OCI-M2 (cell line): ENCODE data around the gene ECT2L.

ENCODE experiments used
- DNase-seq: peaks from one replicate; lab custom pipeline; 2025; ENCODE audit not compliant: unreplicated experiment; lab: John Stamatoyannopoulos, UW

The ECT2L gene

GRCh38 chr6:138795809-138796603 is at the start of gene ECT2L:
TSS of gene ECT2L (plus strand) at chr6:138796087. CDS start at chr6:138813275, 17,188 bp downstream.
- DNase-seq, result no peak

DNA sequence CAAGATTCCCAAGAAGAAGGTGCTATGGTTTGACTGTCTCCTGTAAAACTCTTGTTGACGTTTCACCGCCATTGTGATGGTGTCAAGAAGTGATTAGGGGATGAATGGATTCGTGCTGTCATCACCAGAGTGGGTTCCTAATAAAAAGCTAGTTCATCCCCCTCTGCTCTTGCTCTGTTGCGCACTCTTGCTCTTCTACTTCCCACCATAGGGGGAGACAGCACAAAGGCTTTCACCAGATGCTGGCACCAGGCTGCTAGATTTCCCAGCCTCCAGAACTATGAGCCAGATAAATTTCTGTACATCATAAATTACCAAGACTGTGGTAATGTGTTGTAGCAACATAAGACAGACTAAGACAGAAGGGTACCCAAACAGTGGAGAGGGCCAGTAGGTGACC is 43.9 kb upstream of the ECT2L start:
- no peak for DNase-seq

GRCh38 chr6:138757136-138757535 is 38.8 kb upstream of the ECT2L start:
- DNase-seq, result no peak

DNA sequence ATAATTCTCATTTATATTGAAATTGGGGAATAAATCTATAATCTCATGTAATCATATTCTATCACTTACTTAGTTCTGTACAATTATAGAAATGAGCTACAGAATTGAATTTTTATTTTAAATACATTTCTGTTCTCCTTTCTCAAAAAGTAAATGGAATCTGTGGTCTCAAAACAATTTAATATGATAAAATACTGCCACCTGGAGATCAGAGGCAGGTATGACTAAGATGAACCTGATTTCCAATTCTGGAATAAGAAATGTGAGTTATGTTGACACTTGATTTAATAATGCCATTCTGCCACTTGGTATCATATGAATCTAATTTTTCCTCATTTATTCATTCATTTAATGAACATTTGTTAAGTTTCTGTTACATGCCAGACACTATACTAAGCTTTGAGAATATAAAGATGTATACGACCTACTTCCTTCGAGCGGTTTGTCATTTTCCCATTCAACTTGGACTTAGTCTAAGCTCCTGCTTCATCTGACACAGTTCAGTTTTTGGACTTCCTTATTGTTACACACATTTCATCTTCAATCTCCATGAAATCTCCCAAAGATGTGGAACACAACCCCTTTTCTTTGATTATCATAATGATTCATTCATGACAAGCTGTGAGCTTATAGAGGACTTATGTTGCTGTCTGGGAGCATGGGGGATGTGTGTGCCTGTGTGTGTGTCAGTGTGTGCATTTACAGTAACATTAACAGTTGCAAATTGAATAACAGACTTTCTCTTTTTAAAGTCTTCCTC is 29.8 kb upstream of the ECT2L start:
- DNase-seq, result no peak

- DNase-seq, result no peak
These were observed 26.7 kb upstream of the ECT2L start for GRCh38 chr6:138769102-138769676.

DNA sequence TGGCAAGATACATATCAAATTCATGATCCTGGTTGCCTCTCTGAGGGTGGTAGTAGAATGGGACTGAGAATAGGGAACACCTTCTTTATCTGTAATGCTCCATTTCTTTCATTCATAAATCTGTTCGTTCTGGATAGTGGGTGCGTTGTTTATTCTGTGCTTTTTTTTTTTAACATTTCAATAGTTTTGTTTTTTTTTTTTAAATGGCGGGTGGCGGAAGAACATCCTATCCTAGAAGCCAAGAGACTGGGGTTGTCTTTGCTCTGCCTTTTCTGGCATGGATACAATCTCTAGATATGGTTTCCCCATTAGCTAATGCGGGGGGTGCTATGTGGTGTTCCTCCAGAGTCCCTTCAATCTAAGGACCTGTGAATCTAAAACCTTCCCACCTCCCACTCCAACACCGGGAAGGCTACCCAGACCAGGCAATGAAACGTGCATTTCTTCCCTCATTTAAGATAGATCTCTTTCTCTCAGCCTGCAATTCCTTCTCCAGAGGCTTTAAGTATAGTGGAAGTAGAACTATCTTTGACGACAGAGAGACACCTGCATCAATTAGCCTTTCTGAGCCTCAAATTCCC is 23.2 kb upstream of the ECT2L start:
- no peak for DNase-seq

- DNase-seq, result peak; percentile 96
These were observed 22.5 kb upstream of the ECT2L start, which contains the start of gene CCDC28A for GRCh38 chr6:138773177-138774091. TSS of gene CCDC28A (plus strand) at chr6:138773769. CDS start at chr6:138776121, 2,352 bp downstream.

DNA sequence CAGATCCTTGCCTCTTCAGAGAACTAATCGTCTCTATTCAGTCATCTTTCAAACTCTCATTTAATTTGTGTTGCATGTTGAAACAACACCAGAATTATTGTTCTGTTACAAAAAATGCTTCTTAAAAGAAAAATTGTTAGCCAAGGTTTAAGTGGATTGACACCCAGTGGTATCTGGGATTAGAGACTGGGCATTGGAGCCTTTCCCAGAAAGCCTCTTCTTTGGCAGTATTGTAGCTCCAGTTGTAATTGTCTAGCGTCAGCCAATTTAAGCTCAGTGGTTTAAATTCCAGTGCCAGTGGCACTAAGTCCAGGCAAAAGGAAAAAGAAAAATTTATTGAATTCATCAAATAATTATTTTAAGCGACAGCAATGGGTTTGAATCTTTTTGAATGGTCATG is 21.5 kb upstream of the ECT2L start:
- no peak for DNase-seq

DNA sequence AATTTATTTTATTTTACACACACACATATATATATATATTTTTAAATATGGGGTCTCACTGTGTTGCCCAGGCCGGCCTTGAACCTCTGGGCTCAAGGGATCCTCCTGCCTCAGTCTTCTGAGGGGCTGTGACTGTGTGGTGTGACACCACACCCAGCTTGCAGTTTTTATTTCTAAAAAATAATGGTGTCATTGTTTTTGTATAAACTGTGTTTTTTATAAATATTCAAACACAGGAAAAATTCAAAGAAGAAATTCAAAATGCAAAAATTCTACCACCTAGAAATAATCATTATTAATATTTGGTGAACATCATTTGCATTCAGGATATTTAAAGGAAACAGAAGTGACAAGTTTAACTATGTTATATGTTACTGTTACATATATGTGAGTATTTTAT is 19.2 kb upstream of the ECT2L start:
- no peak for DNase-seq

GRCh38 chr6:138778331-138778730 is 17.6 kb upstream of the ECT2L start:
- DNase-seq, result no peak

- DNase-seq, result no peak
These were observed 13.6 kb upstream of the ECT2L start for GRCh38 chr6:138782243-138782642.

DNA sequence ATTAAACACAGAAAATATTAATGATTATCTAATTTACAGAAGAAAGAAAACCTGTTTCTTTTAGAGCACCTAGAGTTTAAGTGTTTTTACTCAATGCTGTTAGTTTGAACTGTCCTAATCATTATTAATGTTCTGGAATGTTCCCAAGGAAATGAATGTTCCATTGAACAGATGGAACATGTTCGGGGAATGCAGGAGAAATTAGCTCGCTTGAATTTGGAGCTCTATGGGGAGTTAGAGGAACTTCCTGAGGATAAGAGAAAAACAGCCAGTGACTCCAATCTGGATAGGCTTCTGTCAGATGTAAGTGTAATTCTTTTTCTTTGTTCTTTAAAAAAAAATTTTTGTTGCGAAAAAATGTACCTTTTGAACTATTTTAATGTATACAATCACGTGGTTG is 10.8 kb upstream of the ECT2L start:
- DNase-seq, result no peak

- DNase-seq, result no peak
These were observed 9.9 kb upstream of the ECT2L start for GRCh38 chr6:138785980-138786379.

DNA sequence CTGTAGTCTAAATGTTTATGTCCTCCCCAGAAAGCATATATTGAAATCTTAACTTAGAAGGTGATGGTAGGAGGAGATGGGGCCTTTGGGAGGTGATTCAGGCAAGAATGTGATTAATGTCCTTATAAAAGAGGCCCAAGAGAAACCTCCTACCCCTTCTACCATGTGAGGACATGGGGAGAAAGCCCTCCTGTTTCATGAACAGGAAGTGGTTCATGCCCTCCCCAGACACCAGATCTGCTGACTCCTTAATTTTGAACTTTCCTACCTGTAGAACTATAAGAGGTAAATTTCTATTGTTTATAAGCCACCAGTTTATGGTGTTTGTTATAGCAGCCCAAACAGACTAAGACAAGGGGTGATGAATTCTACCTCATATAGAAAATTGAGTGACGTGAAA is 8.7 kb upstream of the ECT2L start:
- DNase-seq, result no peak

GRCh38 chr6:138796771-138797170 is 884 bp downstream of the ECT2L start:
- DNase-seq, result no peak

GRCh38 chr6:138797806-138798446 is 2.0 kb downstream of the ECT2L start:
- no peak for DNase-seq

DNA sequence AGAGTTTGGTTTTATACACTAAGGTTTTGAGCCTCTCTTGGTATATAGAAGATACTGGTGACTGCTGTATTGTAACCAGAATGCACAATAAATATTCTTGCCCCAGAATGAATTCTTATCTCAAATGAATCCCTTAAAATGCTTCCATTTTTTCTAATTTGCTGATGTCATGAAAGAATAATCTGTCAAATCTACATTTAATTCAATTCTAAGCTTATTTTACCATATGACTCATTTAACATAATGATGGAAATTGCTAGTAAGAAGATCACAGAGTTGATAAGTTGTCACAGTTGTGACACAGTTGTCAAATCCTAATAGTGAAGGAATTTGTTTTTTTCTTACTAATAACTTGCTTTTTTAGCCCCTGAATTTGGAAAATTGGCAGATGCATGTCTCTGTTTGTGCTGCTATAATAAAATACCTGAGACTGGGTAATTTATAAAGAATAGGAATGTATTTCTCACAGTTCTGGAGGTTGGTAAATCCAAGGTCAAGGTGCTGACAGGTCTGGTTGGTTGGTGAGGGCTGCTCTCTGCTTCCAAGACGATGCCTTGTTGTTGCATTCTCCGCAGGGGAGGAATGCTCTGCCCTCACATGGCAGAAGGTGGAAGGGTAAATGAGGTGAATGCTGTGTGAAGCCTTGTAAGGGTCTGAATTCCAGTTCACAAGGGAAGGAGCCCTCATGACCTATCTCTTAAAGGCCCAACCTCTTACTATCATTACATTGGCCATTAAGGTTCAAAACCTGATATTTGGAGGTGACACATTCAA is 4.7 kb downstream of the ECT2L start:
- DNase-seq, result no peak

DNA sequence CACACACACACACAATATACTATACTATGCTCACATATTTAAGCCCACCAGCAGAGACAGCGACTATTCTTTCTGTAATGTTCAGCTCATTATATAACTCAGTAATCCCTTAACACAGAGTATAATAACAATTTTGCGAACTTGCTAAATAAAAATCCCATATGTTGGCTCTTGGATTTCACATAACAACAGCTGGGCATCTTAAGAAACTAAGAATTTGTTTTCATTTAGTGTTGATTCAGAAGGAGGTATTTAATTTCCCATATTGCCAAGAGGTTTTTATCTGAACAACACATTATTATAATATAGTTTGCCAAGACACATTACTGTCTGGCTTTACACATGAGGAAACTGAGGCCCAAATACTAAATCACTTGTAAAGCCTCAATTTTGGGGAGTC is 7.4 kb downstream of the ECT2L start:
- no peak for DNase-seq

DNA sequence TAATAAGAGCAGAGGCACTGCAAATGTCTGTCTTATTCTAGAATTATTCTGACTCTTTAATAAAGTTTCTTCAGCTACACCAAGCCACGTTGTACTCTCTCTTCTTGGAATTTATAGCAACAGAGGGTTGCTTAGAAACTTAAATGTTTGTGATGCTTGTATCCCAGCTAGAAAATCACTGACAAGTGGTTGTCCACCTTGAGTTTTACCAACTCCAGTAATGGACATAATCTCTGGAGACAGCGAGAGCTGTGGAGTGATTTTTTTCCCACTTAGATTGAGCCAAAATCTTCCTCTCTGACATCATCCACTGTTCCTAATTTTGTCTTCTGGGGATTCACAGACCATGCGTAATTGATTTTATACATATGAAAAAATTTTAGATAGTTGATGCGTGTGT is 8.0 kb downstream of the ECT2L start:
- DNase-seq, result no peak
